SK-N-SH (cell line): Measurements from ENCODE around the gene TRIM8. TPM values are rescaled to one million over a fixed set of nuclear protein-coding genes. Genes with fewer than 3 reads are reported as not detected.
A peak's percentile ranks its signal among the peaks of the same experiment; 100 is the strongest.

ENCODE experiments used
- CTCF ChIA-PET: fragments of 300-600, 350-600 bp; formaldehyde crosslinking; extraction: SDS; loops from one replicate; lab custom pipeline; 2021; lab: Yijun Ruan, JAX
- POLR2A ChIA-PET: fragments of 350-600 bp; sonication (Branson Sonifier 250); formaldehyde crosslinking; extraction: SDS; loops from one replicate; lab custom pipeline; 2020; ENCODE audit warnings: antibody characterized with exemption, inconsistent platforms; lab: Yijun Ruan, JAX
- DNase-seq: peaks from one replicate; pipeline ENCODE4 v3.0.0; 2012
- H2AFZ ChIP-seq: fragments of 200-600 bp; sonication (generic); 2 replicates; pipeline ENCODE4 v1.8.1; 2016; ENCODE audit warnings: antibody characterized with exemption, mild to moderate bottlenecking, low read depth
- H3F3A ChIP-seq: fragments of 200-600 bp; sonication (generic); replicated peaks from 2 replicates; pipeline ENCODE3; 2016; ENCODE audit warnings: antibody characterized with exemption, mild to moderate bottlenecking; ENCODE audit not compliant: insufficient read depth
- H3K27ac ChIP-seq, 2 experiments: fragments of 200-500 bp in 1 of 2; fragments of 200-600 bp in 1 of 2; sonication (Bioruptor generic) in 1 of 2; sonication (generic), shearing (Covaris generic) in 1 of 2; 2 replicates each; pipeline versions ENCODE4 v1.5.1 to v1.6.1; 2014 to 2016; ENCODE audit warnings: low read depth in 2 of 2, inconsistent platforms in 1 of 2, low read length in 1 of 2, mild to moderate bottlenecking in 1 of 2, mixed read lengths in 1 of 2
- H3K27me3 ChIP-seq: fragments of 200-600 bp; sonication (generic), shearing (Covaris generic); 2 replicates; pipeline ENCODE4 v1.6.1; 2016; ENCODE audit warnings: mixed run types; ENCODE audit not compliant: insufficient read depth
- H3K36me3 ChIP-seq, 2 experiments: fragments of 200-500 bp in 1 of 2; fragments of 200-600 bp in 1 of 2; sonication (Bioruptor generic) in 1 of 2; sonication (generic) in 1 of 2; replicated peaks in 1 of 2; 2 replicates each; pipeline versions ENCODE3 to v1.5.1; 2014 to 2016; ENCODE audit warnings: low read length in 1 of 2, mild to moderate bottlenecking in 1 of 2; ENCODE audit not compliant: insufficient read depth in 2 of 2, control insufficient read depth in 1 of 2
- H3K4me1 ChIP-seq, 2 experiments: fragments of 200-500 bp in 1 of 2; fragments of 200-600 bp in 1 of 2; sonication (Bioruptor generic) in 1 of 2; sonication (generic), shearing (Covaris generic) in 1 of 2; 2 replicates each; pipeline versions ENCODE4 v1.5.1 to v1.6.1; 2014 to 2016; ENCODE audit warnings: low read depth in 1 of 2, low read length in 1 of 2, mixed run types in 1 of 2; ENCODE audit not compliant: insufficient read depth in 2 of 2, control insufficient read depth in 1 of 2
- H3K4me2 ChIP-seq: fragments of 200-600 bp; sonication (generic), shearing (Covaris generic); 2 replicates; pipeline ENCODE4 v1.6.1; 2017; ENCODE audit warnings: mixed run types
- H3K4me3 ChIP-seq, 2 experiments: fragments of 200-500 bp in 1 of 2; fragments of 200-600 bp in 1 of 2; sonication (Bioruptor generic) in 1 of 2; sonication (generic), shearing (Covaris generic) in 1 of 2; 2 replicates each; pipeline versions ENCODE4 v1.5.1 to v1.8.1; 2014 to 2016; ENCODE audit warnings: low read depth in 2 of 2, inconsistent platforms in 1 of 2, low read length in 1 of 2, mild to moderate bottlenecking in 1 of 2, mixed read lengths in 1 of 2, moderate library complexity in 1 of 2
- H3K79me2 ChIP-seq: fragments of 200-600 bp; sonication (generic); 2 replicates; pipeline ENCODE4 v1.8.1; 2017; ENCODE audit warnings: mild to moderate bottlenecking; ENCODE audit not compliant: insufficient read depth
- H3K9ac ChIP-seq: fragments of 200-600 bp; sonication (generic); 2 replicates; pipeline ENCODE4 v1.6.1; 2017; ENCODE audit warnings: mixed run types
- H3K9me2 ChIP-seq: fragments of 200-600 bp; sonication (generic); 2 replicates; pipeline ENCODE4 v1.6.1; 2017; ENCODE audit warnings: mixed run types
- H3K9me3 ChIP-seq: fragments of 200-600 bp; sonication (generic); 2 replicates; pipeline ENCODE4 v1.6.1; 2017; ENCODE audit warnings: mixed run types, mild to moderate bottlenecking, moderate library complexity
- H4K20me1 ChIP-seq: fragments of 200-600 bp; sonication (generic); 2 replicates; pipeline ENCODE4 v1.6.1; 2017; ENCODE audit warnings: mild to moderate bottlenecking, mixed run types; ENCODE audit not compliant: insufficient read depth
- EP300 ChIP-seq, 2 experiments: IDR thresholded peaks; 2 replicates each; pipeline versions ENCODE4 v1.4.0 to v1.6.1; 2012; ENCODE audit warnings: borderline replicate concordance in 1 of 2, low read depth in 1 of 2, low read length in 1 of 2
- EZH2phosphoT487 ChIP-seq: fragments of 200-600 bp; sonication (generic); IDR thresholded peaks from 2 replicates; pipeline ENCODE4 v1.6.1; 2017; ENCODE audit warnings: low read depth, mixed run types, mild to moderate bottlenecking, antibody characterized with exemption, moderate library complexity, borderline replicate concordance
- GATA2 ChIP-seq: sonication (generic); formaldehyde crosslinking; IDR thresholded peaks from 2 replicates; pipeline ENCODE4 v1.5.0; 2020; ENCODE audit warnings: mild to moderate bottlenecking, missing genetic modification reagents
- JUND ChIP-seq: IDR thresholded peaks from 2 replicates; pipeline ENCODE4 v1.4.0; 2012
- MEF2A ChIP-seq: IDR thresholded peaks from 2 replicates; pipeline ENCODE4 v1.4.0; 2012; ENCODE audit warnings: low read depth, borderline replicate concordance
- NFIC ChIP-seq: IDR thresholded peaks from 2 replicates; pipeline ENCODE4 v1.4.0; 2012; ENCODE audit warnings: borderline replicate concordance
- POLR2AphosphoS5 ChIP-seq: IDR thresholded peaks from 2 replicates; pipeline ENCODE4 v1.6.1; 2012; ENCODE audit warnings: low read depth, low read length
- RCOR1 ChIP-seq: fragments of 150-350 bp; IDR thresholded peaks from 2 replicates; pipeline ENCODE4 v1.6.1; 2017; ENCODE audit warnings: antibody characterized with exemption, low read length
- RXRA ChIP-seq: IDR thresholded peaks from 2 replicates; pipeline ENCODE4 v1.4.0; 2012; ENCODE audit warnings: low read depth, mild to moderate bottlenecking, borderline replicate concordance
- USF2 ChIP-seq: fragments of 150-350 bp; IDR thresholded peaks from 2 replicates; pipeline ENCODE4 v1.6.1; 2017; ENCODE audit warnings: antibody characterized with exemption, low read length, low read depth, borderline replicate concordance
- WGBS: methylation state at CpG from one replicate; pipeline ENCODE4 v1.1.6; 2017; ENCODE audit warnings: low lambda C conversion rate; 5-methylcytosine and 5-hydroxymethylcytosine counted together
- polyA plus RNA-seq, 3 experiments: library from polyadenylated mRNA; depleted of rRNA; stranded (reverse); fragments of >200 nt; gene quantifications; 2 replicates each; pipeline ENCODE4 v1.2.3, GENCODE V29; 2012
- TF ChIP-seq, protein P1 (sequence below): IDR thresholded peaks from 2 replicates; pipeline ENCODE4 v1.4.0; 2012; ENCODE audit warnings: low read depth, borderline replicate concordance

Gene TRIM8
- polyA plus RNA-seq, 1 of the 3 experiments (the other 2 are of a cell fraction), result 108 TPM

- TF ChIP-seq EZH2phosphoT487 (no peak), USF2 (no peak)
- TF ChIP-seq, all 33 proteins: peak for 0
Measured at GRCh38 chr10:102630663-102631062, 13.6 kb upstream of the TRIM8 start (continued).

DNA sequence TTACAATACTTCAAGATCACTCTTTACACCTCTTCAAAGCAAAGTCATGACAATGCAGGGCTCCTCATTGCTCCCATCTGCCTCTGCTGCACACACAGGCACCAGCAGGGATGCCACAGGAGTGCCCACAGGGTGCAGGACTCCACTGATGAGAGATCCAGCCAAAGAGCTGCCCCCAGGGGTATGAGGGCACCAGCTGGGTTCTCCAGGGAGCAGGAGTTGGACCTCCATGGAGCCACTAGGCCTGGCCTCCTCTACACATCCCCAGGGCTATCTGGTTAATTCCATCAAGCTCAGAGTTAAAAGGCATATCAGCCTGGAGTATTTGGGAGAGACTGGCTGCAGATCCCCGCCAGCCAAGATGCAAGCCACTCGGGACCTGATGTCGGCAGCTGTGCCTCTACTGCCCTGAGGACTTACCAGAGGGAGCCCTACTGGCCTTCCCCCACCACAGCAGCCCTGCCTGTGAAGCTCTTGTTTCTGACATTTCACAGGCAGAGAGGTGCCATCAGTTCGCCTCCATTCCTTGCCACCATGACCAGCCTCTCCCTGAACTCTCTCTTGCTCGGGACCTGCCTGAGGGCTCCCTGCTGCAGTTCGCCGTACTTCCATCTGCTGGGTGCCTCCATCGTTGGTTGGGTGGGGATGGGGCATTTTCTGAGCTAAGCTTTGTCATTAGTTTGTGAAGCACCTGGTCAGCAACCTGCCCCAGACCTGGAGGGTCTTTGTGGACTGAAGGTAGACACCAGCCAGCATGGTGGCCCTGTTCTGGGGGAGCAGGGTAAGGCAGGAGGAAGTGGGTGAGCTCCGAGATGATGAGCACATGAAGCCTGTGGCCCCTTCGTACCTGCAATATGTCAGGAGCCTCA, 12.5 kb upstream of the TRIM8 start:
- POLR2A ChIA-PET, result interaction anchor here (1.0 kb wide), 1 partner anchor 12 kb away, joined by 3 read pairs; the partner anchor contains the start of gene TRIM8
- Histone ChIP-seq H3K4me3 (no peak overlapping the region), H2AFZ (no peak overlapping the region), H3K27ac (peak overlapping the region; percentile 91 to 99), H3K79me2 (no peaks in the 10 kb centered on the region), H3K4me2 (peak overlapping the region; percentile 71; the same call in 1 of the 2 replicates), H3K36me3 (peaks cover 0 to 3% of the 10 kb centered on the region in 2 experiments), H3K4me1 (peaks cover 64 to 83% of the 10 kb centered on the region in 2 experiments), H3F3A (peaks cover 51% of the 10 kb centered on the region), H3K9me2 (no peaks in the 10 kb centered on the region), H3K27me3 (no peaks in the 10 kb centered on the region), H3K9ac (peak overlapping the region; percentile 61; the same call in 1 of the 2 replicates), H3K9me3 (no peaks in the 10 kb centered on the region), H4K20me1 (no peaks in the 10 kb centered on the region)
- CTCF ChIA-PET, result interaction anchor here (0.6 to 1.3 kb wide), 2 partner anchors 16 to 30 kb away, joined by 3 read pairs; no protein-coding TSS in a partner anchor
- no peak for DNase-seq
- 82% methylated on average over 7 of the region's 10 CpGs for WGBS
- no peak for TF ChIP-seq GATA2
- TF ChIP-seq JUND, result no peak
- TF ChIP-seq, protein P1, sequence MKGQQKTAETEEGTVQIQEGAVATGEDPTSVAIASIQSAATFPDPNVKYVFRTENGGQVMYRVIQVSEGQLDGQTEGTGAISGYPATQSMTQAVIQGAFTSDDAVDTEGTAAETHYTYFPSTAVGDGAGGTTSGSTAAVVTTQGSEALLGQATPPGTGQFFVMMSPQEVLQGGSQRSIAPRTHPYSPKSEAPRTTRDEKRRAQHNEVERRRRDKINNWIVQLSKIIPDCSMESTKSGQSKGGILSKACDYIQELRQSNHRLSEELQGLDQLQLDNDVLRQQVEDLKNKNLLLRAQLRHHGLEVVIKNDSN, result no peak
- no peak for TF ChIP-seq EP300 (IDR thresholded peaks at IDR 0.05; ENCODE audit: borderline replicate concordance in 1 of 2, low read depth in 1 of 2, low read length in 1 of 2)
- TF ChIP-seq RCOR1, result no peak

DNA sequence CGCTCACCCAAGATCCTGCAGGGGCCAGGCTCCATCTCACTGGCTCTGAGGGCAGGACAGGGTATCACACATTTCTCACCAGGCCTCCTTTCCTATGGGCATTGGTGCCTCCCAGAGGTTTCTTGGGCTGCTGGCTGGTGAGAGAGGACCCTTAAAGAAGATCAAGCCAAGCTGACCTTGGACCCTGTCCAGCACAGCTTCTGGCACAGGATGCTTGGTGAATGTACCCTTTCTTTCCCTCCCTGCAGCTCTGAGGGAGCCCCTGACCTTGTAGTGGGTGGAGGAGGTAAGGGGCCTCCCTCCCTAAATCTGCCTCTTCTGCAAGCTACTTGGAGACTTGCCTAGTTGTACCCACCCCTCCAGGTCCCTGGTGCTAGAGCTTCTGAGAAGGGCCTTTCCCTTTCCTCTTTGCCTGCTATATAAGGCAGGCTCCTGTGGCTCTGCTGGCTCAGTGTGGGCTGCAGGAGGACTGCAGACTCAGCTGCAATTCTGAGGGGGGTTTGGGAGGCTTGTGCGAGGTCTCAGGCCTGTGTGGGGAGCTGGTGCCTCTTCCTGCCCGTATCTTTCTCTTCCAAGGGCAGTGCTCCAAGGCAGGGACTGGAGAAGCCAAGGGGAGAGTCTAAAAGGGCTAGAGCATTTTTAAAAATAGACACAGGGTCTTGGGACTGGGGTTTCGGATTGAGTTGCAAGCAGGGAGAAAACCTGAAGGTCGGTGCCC, 11.7 kb upstream of the TRIM8 start:
- no peak for DNase-seq
- Histone ChIP-seq H3K4me2 (peak overlapping the region; percentile 71), H3K36me3 (peaks cover 0 to 3% of the 10 kb centered on the region in 2 experiments), H3K27me3 (no peaks in the 10 kb centered on the region), H3K79me2 (no peaks in the 10 kb centered on the region), H4K20me1 (no peaks in the 10 kb centered on the region), H3K9ac (peak overlapping the region; percentile 61; the same call in 1 of the 2 replicates), H3K4me1 (peaks cover 56 to 75% of the 10 kb centered on the region in 2 experiments), H3K4me3 (no peak overlapping the region), H3K9me2 (no peaks in the 10 kb centered on the region), H3K27ac (peak overlapping the region; percentile 77 to 91), H2AFZ (0 out of 2 replicates have a peak overlapping the region, but pooled peaks have one; percentile 66), H3K9me3 (no peaks in the 10 kb centered on the region), H3F3A (peaks cover 44% of the 10 kb centered on the region)
- TF ChIP-seq NFIC (peak; percentile 5; the same call in 1 of the 2 replicates), RXRA (no peak), MEF2A (no peak), POLR2AphosphoS5 (peak; percentile 14; the same call in 1 of the 2 replicates)
- WGBS, result 63% methylated on average over 5 of the region's 5 CpGs
- ChIA-PET CTCF (interaction anchor here (1.3 kb wide), 1 partner anchor 17 kb away, joined by 3 read pairs; no protein-coding TSS in a partner anchor), POLR2A (no interaction called here)
